HG02884 (cell line): Measurements from ENCODE around the gene RANBP9.

Experiments used
- ATAC-seq: cut with Tn5 transposase; IDR thresholded peaks from one replicate; pipeline ENCODE4 v1.9.1; 2021; ENCODE audit warnings: mild to moderate bottlenecking, moderate library complexity; ENCODE audit not compliant: unreplicated experiment

Gene RANBP9

GRCh38 chr6:13711733-13712598 lies at the start of gene RANBP9:
RANBP9 (minus strand) TSS chr6:13711835; CDS start chr6:13711505, 330 bp downstream.
- peak; percentile 65 for ATAC-seq

DNA sequence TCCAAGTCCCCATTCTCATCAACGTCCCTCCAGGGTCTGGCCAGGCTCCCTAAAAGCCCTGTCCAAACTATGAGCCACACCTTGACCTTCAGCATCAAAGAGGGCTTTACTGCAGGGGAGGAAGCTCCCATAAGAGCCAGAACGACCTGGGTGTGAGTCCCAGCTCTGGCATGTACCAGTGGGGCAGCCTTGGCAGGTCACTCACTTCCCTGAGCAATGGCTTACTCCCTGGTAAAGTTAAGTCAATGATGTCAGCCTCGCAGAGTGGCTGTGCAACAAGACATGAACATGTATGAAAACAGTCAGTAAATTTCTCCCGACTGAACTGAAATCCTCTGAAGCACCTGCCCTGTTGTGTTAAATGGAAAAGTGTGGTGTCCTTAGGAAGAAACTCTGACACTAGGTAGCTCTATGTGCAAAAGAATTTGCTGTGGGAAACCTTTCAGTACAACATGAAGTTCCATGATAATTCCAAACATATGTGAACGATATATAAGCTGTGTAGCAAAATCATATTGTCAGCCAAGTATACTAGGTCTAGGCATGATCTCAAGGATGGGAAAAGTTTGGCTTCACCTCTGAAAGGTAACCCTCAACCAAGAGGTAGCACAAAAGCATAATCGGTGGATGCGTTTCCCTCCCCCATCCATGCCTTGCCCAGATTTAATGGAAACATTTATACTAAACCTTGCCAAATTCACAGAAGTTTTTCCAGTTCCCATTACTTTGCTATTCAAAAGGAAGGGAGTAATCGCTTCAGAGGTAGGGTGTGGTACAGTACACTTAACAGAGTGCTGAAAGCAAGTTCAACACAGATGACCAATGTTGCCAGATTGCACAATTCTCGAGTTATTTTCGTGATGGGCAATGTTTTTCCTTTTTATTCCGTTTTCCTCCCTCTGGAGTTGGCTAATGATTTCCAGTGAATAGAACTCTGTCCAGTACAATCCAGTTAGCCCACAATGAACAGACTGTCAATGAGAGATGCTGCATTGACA lies 49.0 kb upstream of the RANBP9 start:
- no peak for ATAC-seq

DNA sequence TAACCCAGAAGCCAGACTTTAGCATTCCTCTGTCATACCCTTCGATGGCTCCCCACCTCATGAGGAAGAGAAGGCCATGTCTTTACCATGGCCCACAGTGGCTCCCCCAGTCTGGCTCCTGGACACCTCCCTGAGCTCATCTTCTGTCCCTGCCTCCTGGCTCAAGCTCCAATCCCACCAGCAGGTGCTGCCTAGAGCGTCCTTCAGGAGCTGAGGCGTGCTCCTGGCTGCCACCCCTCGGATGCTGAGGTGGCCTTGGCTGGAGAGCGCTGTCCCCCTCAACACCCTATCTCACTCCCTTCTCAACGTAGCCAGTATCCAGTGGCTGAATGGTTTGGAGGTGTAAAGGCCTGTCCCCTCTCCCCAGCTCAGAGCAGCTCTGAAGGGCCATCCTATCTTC lies 47.4 kb upstream of the RANBP9 start:
- no peak for ATAC-seq

DNA sequence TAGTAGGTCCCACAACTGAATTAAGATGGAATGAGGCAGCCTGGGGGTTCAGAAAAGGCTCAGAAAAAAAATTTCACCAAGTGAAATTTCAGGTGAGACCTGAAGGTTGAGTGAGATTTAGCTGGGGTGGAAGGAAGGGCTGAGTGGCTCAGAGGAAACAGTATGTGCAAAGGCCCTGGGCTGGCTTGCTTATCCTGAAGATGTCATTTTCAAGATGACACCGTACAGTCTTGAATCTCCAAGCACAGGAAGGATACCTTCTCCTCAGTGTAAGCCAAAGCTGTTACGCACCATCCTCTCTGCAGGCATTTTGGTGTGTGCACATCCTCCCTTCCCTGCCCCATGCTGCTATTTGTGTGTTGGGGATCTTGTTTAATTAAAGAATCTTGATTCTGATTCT lies 43.0 kb upstream of the RANBP9 start:
- no peak for ATAC-seq

DNA sequence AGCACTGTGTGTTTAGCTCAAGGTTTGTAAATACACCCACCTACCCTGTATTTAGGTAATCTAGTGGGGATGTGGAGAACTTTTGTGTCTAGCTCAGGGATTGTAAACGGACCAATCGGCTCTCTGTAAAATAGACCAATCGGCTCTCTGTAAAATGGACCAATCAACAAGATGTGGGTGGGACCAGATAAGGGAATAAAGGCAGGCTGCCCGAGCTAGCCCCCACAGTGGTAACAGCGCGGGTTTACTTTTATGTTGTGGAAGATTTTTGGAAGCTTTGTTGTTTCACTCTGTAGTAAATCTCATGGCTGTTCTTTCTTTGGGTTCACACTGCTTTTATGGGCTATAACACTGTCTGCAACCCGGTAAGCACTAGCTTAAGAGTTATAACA lies 32.1 kb upstream of the RANBP9 start:
- ATAC-seq = no peak

DNA sequence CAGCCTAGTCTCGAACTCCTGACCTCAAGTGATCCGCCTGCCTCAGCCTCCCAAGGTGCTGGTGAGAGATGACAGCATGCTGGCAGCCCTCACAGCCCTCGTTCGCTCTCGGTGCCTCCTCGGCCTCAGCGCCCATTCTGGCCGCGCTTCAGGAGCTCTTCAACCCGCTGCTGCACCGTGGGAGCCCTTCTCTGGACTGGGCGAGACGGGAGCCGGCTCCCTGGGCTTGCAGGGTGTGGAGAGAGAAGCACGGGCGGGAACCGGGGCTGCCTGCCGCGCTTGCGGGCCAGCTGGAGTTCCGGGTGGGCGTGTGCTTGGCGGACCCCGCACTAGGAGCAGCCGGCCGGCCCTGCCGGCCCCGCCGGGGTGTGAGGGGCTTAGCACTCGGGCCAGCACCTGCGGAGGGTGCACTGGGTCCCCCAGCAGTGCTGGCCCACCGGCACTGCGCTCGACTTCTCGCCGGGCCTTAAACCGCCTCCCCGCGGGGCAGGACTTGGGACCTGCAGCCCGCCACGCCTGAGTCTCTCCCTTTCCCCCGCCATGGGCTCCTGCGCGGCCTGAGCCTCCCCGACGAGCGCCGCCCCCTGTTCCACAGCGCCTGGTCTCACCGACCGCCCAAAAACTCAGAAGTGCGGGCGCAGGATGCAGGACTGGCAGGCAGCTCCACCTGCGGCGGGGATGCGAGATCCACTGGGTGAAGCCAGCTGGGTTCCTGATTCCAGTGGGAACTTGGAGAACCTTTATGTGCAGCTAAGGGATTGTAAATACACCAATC lies 31.5 kb upstream of the RANBP9 start:
- no peak for ATAC-seq

GRCh38 chr6:13741365-13741764 lies 29.7 kb upstream of the RANBP9 start:
- ATAC-seq = no peak

DNA sequence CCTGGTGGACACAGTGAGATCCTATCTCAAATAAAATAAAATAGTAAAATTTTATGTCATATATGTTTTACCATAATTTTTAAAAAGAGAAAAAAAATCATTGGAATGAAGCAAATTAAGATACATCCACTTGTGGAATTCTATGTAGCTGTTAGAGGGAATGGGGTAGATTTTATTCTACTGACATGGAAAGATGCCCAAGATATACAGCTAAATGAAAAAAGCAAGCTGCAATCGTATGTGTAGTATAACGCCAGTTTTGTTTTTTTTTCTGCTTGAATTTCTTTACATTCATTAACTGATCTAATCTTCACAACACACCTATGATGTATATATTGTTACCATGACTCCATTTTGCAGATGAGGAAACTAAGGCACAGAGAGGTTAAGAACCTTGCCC lies 23.4 kb upstream of the RANBP9 start:
- ATAC-seq = no peak

DNA sequence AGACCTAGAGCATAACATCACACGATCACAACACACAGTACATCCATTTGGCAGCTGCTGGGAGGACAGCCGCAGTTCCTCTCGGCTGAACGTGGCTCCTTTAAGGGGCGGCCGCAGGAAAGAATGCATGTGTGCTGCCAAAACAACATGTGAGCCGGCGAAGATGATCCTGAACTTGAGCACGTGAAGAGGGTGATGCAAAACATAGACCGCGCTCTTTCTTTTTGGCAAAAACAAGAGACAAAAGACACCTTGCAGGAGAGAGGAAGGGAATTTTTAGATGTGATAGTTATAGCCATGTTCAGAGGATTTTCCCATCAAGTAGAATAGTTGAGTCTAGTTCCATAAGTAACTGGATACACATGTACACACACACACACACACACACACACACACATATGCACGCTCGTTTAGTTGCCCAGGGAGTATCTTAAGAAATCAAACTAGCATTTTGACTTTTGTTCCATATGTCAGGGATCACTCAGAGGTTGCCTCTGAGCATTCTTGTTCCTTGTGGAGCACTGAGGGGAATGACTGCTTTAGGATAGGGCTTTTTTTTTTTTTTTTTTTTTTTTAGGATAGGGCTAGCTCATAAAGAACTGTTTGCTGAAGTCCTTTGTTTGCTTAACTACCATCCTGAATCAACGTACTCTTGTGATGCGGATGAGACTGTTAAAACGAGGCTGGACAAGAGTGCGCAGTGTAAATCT lies 21.7 kb upstream of the RANBP9 start:
- ATAC-seq = no peak

GRCh38 chr6:13730704-13731103 lies 19.1 kb upstream of the RANBP9 start:
- ATAC-seq = no peak

DNA sequence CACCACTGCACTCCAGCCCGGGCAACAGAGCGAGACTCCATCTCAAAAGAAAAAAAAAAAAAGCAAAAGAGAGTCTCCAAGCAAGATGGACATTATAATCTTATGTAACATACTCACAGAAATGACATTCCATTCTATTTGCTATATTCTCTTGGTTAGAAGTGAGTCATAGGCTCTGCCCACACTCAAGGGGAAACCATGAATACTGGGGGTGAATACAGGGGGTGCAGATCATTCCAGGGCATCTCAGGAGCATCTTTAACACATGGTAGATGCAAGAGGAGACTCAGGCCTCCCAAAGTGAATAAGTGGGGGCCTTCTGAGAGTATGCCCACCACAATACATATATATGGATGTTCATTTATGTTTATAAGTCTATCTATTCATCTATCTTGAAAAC lies 18.3 kb upstream of the RANBP9 start:
- no peak for ATAC-seq

DNA sequence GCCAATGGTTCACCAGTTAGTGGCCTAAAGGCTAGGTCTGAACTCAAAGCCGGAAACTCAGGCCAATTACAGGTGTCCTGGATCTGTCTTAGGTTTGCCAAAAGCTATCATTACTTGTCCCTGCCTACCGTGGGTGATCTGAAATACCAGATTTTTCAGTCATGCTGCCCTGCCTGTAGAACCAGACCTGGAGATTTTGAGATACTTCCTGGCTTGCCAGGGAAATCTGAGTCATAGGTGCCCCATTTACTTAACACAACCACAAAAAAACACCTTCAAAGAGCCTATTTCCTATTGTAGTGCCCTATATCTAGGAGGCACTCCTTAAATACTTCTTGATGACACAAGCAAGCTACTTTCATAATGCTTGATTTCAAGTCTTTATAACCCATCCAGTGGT lies 13.9 kb upstream of the RANBP9 start:
- ATAC-seq = no peak

GRCh38 chr6:13725052-13725451 lies 13.4 kb upstream of the RANBP9 start:
- no peak for ATAC-seq

GRCh38 chr6:13724182-13724581 lies 12.5 kb upstream of the RANBP9 start:
- no peak for ATAC-seq

GRCh38 chr6:13722880-13723279 lies 11.2 kb upstream of the RANBP9 start:
- no peak for ATAC-seq

DNA sequence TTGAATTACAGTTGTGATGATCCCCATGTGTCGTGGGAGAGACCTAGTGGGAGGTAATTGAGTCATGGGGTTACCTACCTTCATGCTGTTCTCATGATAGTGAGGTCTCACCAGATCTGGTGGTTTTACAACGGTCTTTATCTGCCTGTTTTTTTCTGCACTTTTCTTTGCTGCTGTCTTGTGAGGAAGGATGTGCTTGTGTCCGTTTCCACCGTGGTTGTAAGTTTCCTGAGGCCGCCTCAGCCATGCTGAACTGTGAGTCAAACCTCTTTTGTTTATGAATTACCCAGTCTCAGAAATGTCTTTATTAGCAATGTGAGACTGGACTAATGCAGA lies 6.5 kb upstream of the RANBP9 start:
- ATAC-seq = no peak

- ATAC-seq = no peak
These were observed 5.3 kb upstream of the RANBP9 start for GRCh38 chr6:13716955-13717295.

GRCh38 chr6:13716225-13716954 lies 4.8 kb upstream of the RANBP9 start:
- no peak for ATAC-seq

GRCh38 chr6:13715444-13715883 lies 3.8 kb upstream of the RANBP9 start:
- ATAC-seq = no peak

GRCh38 chr6:13712599-13712898 lies 914 bp upstream of the RANBP9 start:
- ATAC-seq = no peak
